Measurements from ENCODE around the gene SYNJ2. TPM values are rescaled to one million over a fixed set of nuclear protein-coding genes. Genes with fewer than 3 reads are reported as not detected.

Gene SYNJ2
- polyA plus RNA-seq, 3 donors, result 9.5 to 10.3 (median 10.3) TPM

GRCh38 chr6:158053377-158054313, 72.0 kb downstream of the SYNJ2 start:
- no peak for DNase-seq (ENCODE audit: low read depth in 3 of 3, low spot score in 2 of 3)

- no peak for DNase-seq (ENCODE audit: low read depth in 3 of 3, low spot score in 2 of 3)
Measured at GRCh38 chr6:158056355-158056754, 74.7 kb downstream of the SYNJ2 start.

- no peak for DNase-seq (ENCODE audit: low read depth in 3 of 3, low spot score in 2 of 3)
Measured at GRCh38 chr6:158056804-158057203, 75.1 kb downstream of the SYNJ2 start.

GRCh38 chr6:158057213-158057987, 75.7 kb downstream of the SYNJ2 start:
- DNase-seq (ENCODE audit: low read depth in 3 of 3, low spot score in 2 of 3), result no peak

GRCh38 chr6:158058171-158058651, 76.5 kb downstream of the SYNJ2 start:
- no peak for DNase-seq (ENCODE audit: low read depth in 3 of 3, low spot score in 2 of 3)

- DNase-seq (ENCODE audit: low read depth in 3 of 3, low spot score in 2 of 3), result no peak
Measured at GRCh38 chr6:158059108-158059507, 77.4 kb downstream of the SYNJ2 start.

- DNase-seq (ENCODE audit: low read depth in 3 of 3, low spot score in 2 of 3), result peak in 2 of 3 donors; percentile 42 to 51
Measured at GRCh38 chr6:158060455-158061360, 79.0 kb downstream of the SYNJ2 start.

- no peak for DNase-seq (ENCODE audit: low read depth in 3 of 3, low spot score in 2 of 3)
Measured at GRCh38 chr6:158061361-158061708, 79.7 kb downstream of the SYNJ2 start.

- no peak for DNase-seq (ENCODE audit: low read depth in 3 of 3, low spot score in 2 of 3)
Measured at GRCh38 chr6:158061709-158062461, 80.2 kb downstream of the SYNJ2 start.

- no peak for DNase-seq (ENCODE audit: low read depth in 3 of 3, low spot score in 2 of 3)
Measured at GRCh38 chr6:158063736-158064135, 82.1 kb downstream of the SYNJ2 start.

- DNase-seq (ENCODE audit: low read depth in 3 of 3, low spot score in 2 of 3), result no peak
Measured at GRCh38 chr6:158064725-158065251, 83.1 kb downstream of the SYNJ2 start.

- DNase-seq (ENCODE audit: low read depth in 3 of 3, low spot score in 2 of 3), result no peak
Measured at GRCh38 chr6:158066136-158066781, 84.6 kb downstream of the SYNJ2 start.

- DNase-seq (ENCODE audit: low read depth in 3 of 3, low spot score in 2 of 3), result no peak
Measured at GRCh38 chr6:158067436-158068015, 85.9 kb downstream of the SYNJ2 start.

GRCh38 chr6:158068156-158068892, 86.7 kb downstream of the SYNJ2 start:
- no peak for DNase-seq (ENCODE audit: low read depth in 3 of 3, low spot score in 2 of 3)

- no peak for DNase-seq (ENCODE audit: low read depth in 3 of 3, low spot score in 2 of 3)
Measured at GRCh38 chr6:158068893-158069799, 87.5 kb downstream of the SYNJ2 start.

- no peak for DNase-seq (ENCODE audit: low read depth in 3 of 3, low spot score in 2 of 3)
Measured at GRCh38 chr6:158069800-158070195, 88.1 kb downstream of the SYNJ2 start.

- no peak for DNase-seq (ENCODE audit: low read depth in 3 of 3, low spot score in 2 of 3)
Measured at GRCh38 chr6:158070513-158070912, 88.8 kb downstream of the SYNJ2 start.
